Tibial nerve (tissue), 3 donors: ENCODE results near the gene KRTAP20-1.

Experiments used
- POLR2A ChIP-seq, 2 donors: fragments of 450-650 bp; IDR thresholded peaks; one replicate each; pipeline ENCODE4 v1.6.1; 2017; ENCODE audit warnings: antibody characterized with exemption in 2 of 2, mild to moderate bottlenecking in 2 of 2, moderate library complexity in 2 of 2
- TF ChIP-seq, protein P1 (sequence below), 5 experiments: fragments of 200-600 bp in 3 of 5; fragments of 450-650 bp in 2 of 5; sonication (generic) in 3 of 5; IDR thresholded peaks; one replicate each; pipeline ENCODE4 v1.5.1; 2016 to 2019; ENCODE audit warnings: antibody characterized with exemption in 5 of 5, mild to moderate bottlenecking in 3 of 5, moderate library complexity in 2 of 5

DNA sequence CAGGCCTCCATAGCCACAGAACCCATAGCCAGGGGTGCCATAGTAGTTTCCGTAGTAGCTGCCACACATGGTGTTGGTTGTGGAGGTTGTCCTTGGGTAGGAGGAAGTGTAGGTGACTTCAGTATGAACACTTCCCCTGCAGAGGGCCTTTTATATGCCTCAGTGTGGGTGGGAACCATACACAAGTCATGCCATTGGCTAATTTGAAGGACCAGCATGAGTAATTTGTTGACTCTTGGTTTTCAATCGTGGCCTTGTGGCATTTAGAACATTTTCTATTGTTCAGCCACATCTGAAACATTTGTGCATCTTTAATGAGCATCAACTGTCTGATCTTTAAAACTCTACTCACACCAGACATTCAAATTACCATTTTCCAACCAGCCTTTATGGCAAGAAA is 2.4 kb upstream of the KRTAP20-1 start, which contains the start of gene KRTAP6-1:
- no peak for TF ChIP-seq POLR2A (IDR thresholded peaks at IDR 0.05)
- TF ChIP-seq, protein P1, sequence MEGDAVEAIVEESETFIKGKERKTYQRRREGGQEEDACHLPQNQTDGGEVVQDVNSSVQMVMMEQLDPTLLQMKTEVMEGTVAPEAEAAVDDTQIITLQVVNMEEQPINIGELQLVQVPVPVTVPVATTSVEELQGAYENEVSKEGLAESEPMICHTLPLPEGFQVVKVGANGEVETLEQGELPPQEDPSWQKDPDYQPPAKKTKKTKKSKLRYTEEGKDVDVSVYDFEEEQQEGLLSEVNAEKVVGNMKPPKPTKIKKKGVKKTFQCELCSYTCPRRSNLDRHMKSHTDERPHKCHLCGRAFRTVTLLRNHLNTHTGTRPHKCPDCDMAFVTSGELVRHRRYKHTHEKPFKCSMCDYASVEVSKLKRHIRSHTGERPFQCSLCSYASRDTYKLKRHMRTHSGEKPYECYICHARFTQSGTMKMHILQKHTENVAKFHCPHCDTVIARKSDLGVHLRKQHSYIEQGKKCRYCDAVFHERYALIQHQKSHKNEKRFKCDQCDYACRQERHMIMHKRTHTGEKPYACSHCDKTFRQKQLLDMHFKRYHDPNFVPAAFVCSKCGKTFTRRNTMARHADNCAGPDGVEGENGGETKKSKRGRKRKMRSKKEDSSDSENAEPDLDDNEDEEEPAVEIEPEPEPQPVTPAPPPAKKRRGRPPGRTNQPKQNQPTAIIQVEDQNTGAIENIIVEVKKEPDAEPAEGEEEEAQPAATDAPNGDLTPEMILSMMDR (IDR thresholded peaks at IDR 0.05): no peak
